DND-41 (cell line): Measurements from ENCODE around the gene SCGB3A1.

Experiments
- ATAC-seq: fragments of 200-7000 bp; cut with Tn5 transposase; 3 replicates; pipeline ENCODE4 v1.9.1; 2021; ENCODE audit warnings: low read depth; ENCODE audit not compliant: insufficient read depth
- DNase-seq: peaks from one replicate; pipeline ENCODE4 v3.0.0-alpha.2; 2020
- H2AFZ ChIP-seq: 2 replicates; pipeline ENCODE4 v1.6.0; 2012; ENCODE audit warnings: low read depth, low read length
- H3K27ac ChIP-seq: 2 replicates; pipeline ENCODE4 v1.5.1; 2012; ENCODE audit warnings: low read length, inconsistent platforms
- H3K27me3 ChIP-seq: fragments of 200-600 bp; sonication (generic); 2 replicates; pipeline ENCODE4 v1.6.0; 2012; ENCODE audit warnings: low read length, mild to moderate bottlenecking, inconsistent platforms; ENCODE audit not compliant: insufficient read depth, poor library complexity
- H3K36me3 ChIP-seq: 2 replicates; pipeline ENCODE4 v1.5.1; 2012; ENCODE audit warnings: low read length, inconsistent platforms; ENCODE audit not compliant: insufficient read depth
- H3K4me1 ChIP-seq: 2 replicates; pipeline ENCODE4 v1.5.1; 2012; ENCODE audit warnings: mild to moderate bottlenecking, low read length; ENCODE audit not compliant: insufficient read depth
- H3K4me2 ChIP-seq: 2 replicates; pipeline ENCODE4 v1.6.0; 2012; ENCODE audit warnings: mild to moderate bottlenecking, moderate library complexity, low read length, inconsistent platforms; ENCODE audit not compliant: insufficient read depth
- H3K4me3 ChIP-seq, 2 experiments: fragments of 200-600 bp in 1 of 2; shearing (Covaris generic) in 1 of 2; 2 replicates each; pipeline ENCODE4 v1.5.1; 2012 to 2016; ENCODE audit warnings: inconsistent platforms in 2 of 2, low read length in 2 of 2, mild to moderate bottlenecking in 2 of 2, low read depth in 1 of 2, moderate library complexity in 1 of 2
- H3K79me2 ChIP-seq: 2 replicates; pipeline ENCODE4 v1.6.0; 2012; ENCODE audit warnings: low read length, inconsistent platforms; ENCODE audit not compliant: insufficient read depth
- H3K9ac ChIP-seq: 2 replicates; pipeline ENCODE4 v1.6.0; 2012; ENCODE audit warnings: low read depth, mild to moderate bottlenecking, inconsistent platforms, low read length, moderate library complexity
- H3K9me3 ChIP-seq: 2 replicates; pipeline ENCODE4 v1.5.1; 2012; ENCODE audit warnings: low read length, moderate library complexity, mild to moderate bottlenecking, inconsistent platforms; ENCODE audit not compliant: insufficient read depth, severe bottlenecking
- H4K20me1 ChIP-seq: 2 replicates; pipeline ENCODE4 v1.6.0; 2012; ENCODE audit warnings: low read length; ENCODE audit not compliant: insufficient read depth
- EZH2 ChIP-seq: IDR thresholded peaks from 3 replicates; pipeline ENCODE4 v1.6.1; 2012; ENCODE audit warnings: borderline replicate concordance, low read depth, mild to moderate bottlenecking, moderate library complexity, low read length, inconsistent platforms; ENCODE audit not compliant: severe bottlenecking
- TF ChIP-seq, protein P1 (sequence below): IDR thresholded peaks from 2 replicates; pipeline ENCODE4 v1.5.1; 2012; ENCODE audit warnings: borderline replicate concordance, low read length, moderate library complexity, mild to moderate bottlenecking; ENCODE audit not compliant: poor library complexity, severe bottlenecking; ENCODE audit errors: extremely low read depth

SCGB3A1 gene

DNA sequence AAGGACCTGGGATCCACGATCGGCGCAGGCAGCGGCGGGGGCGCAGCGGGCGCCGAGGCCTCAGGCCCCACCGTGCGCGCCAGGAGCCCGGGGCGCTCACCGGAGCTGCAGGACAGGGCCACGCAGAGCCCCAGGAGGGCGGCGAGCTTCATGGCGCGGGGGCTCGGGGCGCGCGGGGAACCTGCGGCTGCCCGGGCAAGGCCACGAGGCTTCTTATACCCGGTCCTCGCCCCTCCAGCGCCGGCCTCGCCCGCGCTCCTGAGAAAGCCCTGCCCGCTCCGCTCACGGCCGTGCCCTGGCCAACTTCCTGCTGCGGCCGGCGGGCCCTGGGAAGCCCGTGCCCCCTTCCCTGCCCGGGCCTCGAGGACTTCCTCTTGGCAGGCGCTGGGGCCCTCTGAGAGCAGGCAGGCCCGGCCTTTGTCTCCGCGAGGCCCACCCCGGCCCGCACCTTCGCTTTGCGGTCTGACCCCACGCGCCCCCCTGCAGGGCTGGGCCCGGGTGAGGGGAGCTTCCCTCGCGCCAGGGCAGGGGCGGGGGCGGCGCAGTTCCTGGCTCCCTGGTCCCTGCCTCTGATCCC, at the start of gene SCGB3A1:
Gene SCGB3A1, minus strand, starts transcription at position 189 of the 577 bp plus-strand sequence. Its CDS starts 37 bp downstream, at position 152.
- Histone ChIP-seq H3K27ac (no peak within 1 kb of the TSS), H3K4me1 (no peaks in the 10 kb centered on the region), H3K9me3 (no peaks in the 10 kb centered on the region), H3K4me3 (no peak within 1 kb of the TSS), H3K79me2 (no peaks in the 10 kb centered on the region), H3K36me3 (no peaks in the 10 kb centered on the region), H4K20me1 (no peaks in the 10 kb centered on the region), H2AFZ (no peak within 1 kb of the TSS), H3K27me3 (peaks cover 7% of the 10 kb centered on the region), H3K9ac (no peak within 1 kb of the TSS), H3K4me2 (no peak within 1 kb of the TSS)
- ATAC-seq (no peak), DNase-seq (no peak)
- TF ChIP-seq, protein P1, sequence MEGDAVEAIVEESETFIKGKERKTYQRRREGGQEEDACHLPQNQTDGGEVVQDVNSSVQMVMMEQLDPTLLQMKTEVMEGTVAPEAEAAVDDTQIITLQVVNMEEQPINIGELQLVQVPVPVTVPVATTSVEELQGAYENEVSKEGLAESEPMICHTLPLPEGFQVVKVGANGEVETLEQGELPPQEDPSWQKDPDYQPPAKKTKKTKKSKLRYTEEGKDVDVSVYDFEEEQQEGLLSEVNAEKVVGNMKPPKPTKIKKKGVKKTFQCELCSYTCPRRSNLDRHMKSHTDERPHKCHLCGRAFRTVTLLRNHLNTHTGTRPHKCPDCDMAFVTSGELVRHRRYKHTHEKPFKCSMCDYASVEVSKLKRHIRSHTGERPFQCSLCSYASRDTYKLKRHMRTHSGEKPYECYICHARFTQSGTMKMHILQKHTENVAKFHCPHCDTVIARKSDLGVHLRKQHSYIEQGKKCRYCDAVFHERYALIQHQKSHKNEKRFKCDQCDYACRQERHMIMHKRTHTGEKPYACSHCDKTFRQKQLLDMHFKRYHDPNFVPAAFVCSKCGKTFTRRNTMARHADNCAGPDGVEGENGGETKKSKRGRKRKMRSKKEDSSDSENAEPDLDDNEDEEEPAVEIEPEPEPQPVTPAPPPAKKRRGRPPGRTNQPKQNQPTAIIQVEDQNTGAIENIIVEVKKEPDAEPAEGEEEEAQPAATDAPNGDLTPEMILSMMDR: no peak
- TF ChIP-seq EZH2: no peak

DNA sequence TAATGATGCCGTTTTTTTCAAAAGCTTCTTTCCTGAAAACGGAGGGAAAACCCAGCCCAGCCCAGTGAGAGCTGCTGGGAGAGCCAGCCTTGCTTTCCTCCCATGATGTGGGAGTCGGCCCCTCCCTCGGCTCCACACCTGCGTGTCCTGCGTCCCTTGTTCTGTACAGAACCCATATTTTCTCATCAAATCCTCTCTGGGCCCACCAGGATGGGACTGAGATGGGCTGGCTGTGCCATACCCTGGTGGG, 49.2 kb upstream of the SCGB3A1 start:
- Histone ChIP-seq H4K20me1 (peaks cover 2% of the 10 kb centered on the region; the same call in 1 of the 2 replicates), H3K4me1 (no peaks in the 10 kb centered on the region), H3K27ac (no peak overlapping the region), H3K79me2 (no peaks in the 10 kb centered on the region), H3K27me3 (no peaks in the 10 kb centered on the region), H3K4me2 (no peak overlapping the region), H2AFZ (no peak overlapping the region), H3K9me3 (no peaks in the 10 kb centered on the region), H3K9ac (no peak overlapping the region), H3K4me3 (no peak overlapping the region), H3K36me3 (no peaks in the 10 kb centered on the region)
- ATAC-seq: no peak
- TF ChIP-seq, protein P1: no peak
- no peak for TF ChIP-seq EZH2
- DNase-seq: no peak

GRCh38 chr5:180639741-180640610, 48.7 kb upstream of the SCGB3A1 start:
- H2AFZ ChIP-seq: no peak overlapping the region
- no peaks in the 10 kb centered on the region for H3K79me2 ChIP-seq
- DNase-seq (no peak), ATAC-seq (no peak)
- no peaks in the 10 kb centered on the region for H3K27me3 ChIP-seq
- H3K27ac ChIP-seq: no peak overlapping the region
- no peaks in the 10 kb centered on the region for H3K4me1 ChIP-seq
- H3K4me3 ChIP-seq: no peak overlapping the region
- TF ChIP-seq EZH2: no peak
- TF ChIP-seq, protein P1: no peak
- H3K9me3 ChIP-seq: no peaks in the 10 kb centered on the region
- no peaks in the 10 kb centered on the region for H3K36me3 ChIP-seq
- no peak overlapping the region for H3K4me2 ChIP-seq
- no peak overlapping the region for H3K9ac ChIP-seq
- H4K20me1 ChIP-seq: no peaks in the 10 kb centered on the region
